ENCODE measurements around the gene JAK1. TPM values are rescaled to one million over a fixed set of nuclear protein-coding genes. Genes with fewer than 3 reads are reported as not detected.

JAK1 gene
- total and polyA plus RNA-seq, 10 of the 15 experiments (the other 5 are each of a cell fraction or from before 2014, with no cell fraction given): 9.6 to 45.5 (median 35.7) TPM

DNA sequence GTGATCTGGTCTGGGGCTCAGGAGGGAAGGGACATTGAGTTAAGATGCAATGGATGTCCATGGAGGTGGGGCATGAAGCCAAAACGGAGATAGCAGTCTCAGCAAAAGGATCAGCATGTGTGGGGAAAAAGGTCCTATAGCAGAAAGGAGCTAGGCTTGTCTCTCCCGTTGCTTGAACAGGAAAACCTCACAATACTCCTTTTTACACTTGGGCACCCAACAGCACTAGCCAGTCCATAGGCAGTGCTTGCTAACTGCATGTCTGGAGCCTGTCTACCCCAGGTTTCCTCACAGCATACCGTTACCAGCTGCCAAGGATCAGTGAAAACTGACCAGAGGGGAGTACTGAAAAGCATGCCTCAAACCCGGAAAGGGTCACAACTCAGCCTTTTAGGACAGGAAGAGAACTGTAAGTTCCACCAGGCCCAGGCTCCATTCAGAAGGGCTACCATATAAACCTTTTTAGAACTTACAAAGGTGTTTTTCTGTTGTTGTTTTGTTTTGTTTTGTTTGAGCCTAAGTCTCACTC, 78.6 kb downstream of the JAK1 start:
- H4K20me1 ChIP-seq (ENCODE audit: control insufficient read depth, insufficient read depth): no peaks in the 10 kb centered on the region
- RAD21 ChIA-PET (ENCODE audit: unreplicated experiment): interaction anchor here (0.6 kb wide), 1 partner anchor 240 kb away, joined by 3 read pairs; no protein-coding TSS in a partner anchor
- H3K9ac ChIP-seq (ENCODE audit: control insufficient read depth, insufficient read depth, low read length): no peak overlapping the region
- H2AFZ ChIP-seq (ENCODE audit: control insufficient read depth, low read depth, low read length): no peak overlapping the region
- CTCF ChIA-PET: no interaction called here
- TF ChIP-seq BCL11A (IDR thresholded peaks at IDR 0.05; ENCODE audit: low read depth, low read length) (no peak), SMAD1 (IDR thresholded peaks at IDR 0.05; ENCODE audit: low read depth, partially characterized antibody) (no peak), ZNF622 (IDR thresholded peaks at IDR 0.05) (no peak), USF1 (IDR thresholded peaks at IDR 0.05; ENCODE audit: borderline replicate concordance, extremely low read length, insufficient read depth, low read depth, low read length) (no peak), PML (IDR thresholded peaks at IDR 0.05; ENCODE audit: low read length) (no peak), NFYB (IDR thresholded peaks at IDR 0.05; ENCODE audit: insufficient read depth, low read depth, low read length) (no peak), FOXM1 (IDR thresholded peaks at IDR 0.05; ENCODE audit: low read depth, low read length) (no peak), CEBPZ (IDR thresholded peaks at IDR 0.05; ENCODE audit: low read depth, low read length) (no peak), SIX5 (IDR thresholded peaks at IDR 0.05; ENCODE audit: low read depth, low read length, severe bottlenecking) (no peak), TBL1XR1 (IDR thresholded peaks at IDR 0.05; ENCODE audit: low read depth, low read length) (no peak), NBN (IDR thresholded peaks at IDR 0.05) (no peak), NR2C2 (IDR thresholded peaks at IDR 0.05; ENCODE audit: borderline replicate concordance, control insufficient read depth, insufficient read length, low read depth) (no peak)
- TF ChIP-seq, protein P1, sequence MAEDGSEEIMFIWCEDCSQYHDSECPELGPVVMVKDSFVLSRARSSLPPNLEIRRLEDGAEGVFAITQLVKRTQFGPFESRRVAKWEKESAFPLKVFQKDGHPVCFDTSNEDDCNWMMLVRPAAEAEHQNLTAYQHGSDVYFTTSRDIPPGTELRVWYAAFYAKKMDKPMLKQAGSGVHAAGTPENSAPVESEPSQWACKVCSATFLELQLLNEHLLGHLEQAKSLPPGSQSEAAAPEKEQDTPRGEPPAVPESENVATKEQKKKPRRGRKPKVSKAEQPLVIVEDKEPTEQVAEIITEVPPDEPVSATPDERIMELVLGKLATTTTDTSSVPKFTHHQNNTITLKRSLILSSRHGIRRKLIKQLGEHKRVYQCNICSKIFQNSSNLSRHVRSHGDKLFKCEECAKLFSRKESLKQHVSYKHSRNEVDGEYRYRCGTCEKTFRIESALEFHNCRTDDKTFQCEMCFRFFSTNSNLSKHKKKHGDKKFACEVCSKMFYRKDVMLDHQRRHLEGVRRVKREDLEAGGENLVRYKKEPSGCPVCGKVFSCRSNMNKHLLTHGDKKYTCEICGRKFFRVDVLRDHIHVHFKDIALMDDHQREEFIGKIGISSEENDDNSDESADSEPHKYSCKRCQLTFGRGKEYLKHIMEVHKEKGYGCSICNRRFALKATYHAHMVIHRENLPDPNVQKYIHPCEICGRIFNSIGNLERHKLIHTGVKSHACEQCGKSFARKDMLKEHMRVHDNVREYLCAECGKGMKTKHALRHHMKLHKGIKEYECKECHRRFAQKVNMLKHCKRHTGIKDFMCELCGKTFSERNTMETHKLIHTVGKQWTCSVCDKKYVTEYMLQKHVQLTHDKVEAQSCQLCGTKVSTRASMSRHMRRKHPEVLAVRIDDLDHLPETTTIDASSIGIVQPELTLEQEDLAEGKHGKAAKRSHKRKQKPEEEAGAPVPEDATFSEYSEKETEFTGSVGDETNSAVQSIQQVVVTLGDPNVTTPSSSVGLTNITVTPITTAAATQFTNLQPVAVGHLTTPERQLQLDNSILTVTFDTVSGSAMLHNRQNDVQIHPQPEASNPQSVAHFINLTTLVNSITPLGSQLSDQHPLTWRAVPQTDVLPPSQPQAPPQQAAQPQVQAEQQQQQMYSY (CRISPR knock-in tag; IDR thresholded peaks at IDR 0.05): no peak
- SMC1A ChIA-PET (ENCODE audit: uncharacterized antibody, unreplicated experiment): interaction anchor here (0.7 to 1.9 kb wide), 3 partner anchors 29 to 163 kb away, joined by 3 to 4 read pairs (median 3); no protein-coding TSS in a partner anchor
- no peaks in the 10 kb centered on the region for H3K27me3 ChIP-seq (replicated peaks in 1 of 2; ENCODE audit: control insufficient read depth in 2 of 2, insufficient read depth in 2 of 2, low read length in 1 of 2)
- H3K4me3 ChIP-seq: no peak overlapping the region
- no peak overlapping the region for H3K4me2 ChIP-seq (ENCODE audit: control insufficient read depth, insufficient read depth)
- POLR2A ChIA-PET: interaction anchor here (1.0 kb wide), 1 partner anchor 11 kb away, joined by 3 read pairs; no protein-coding TSS in a partner anchor
- H3K36me3 ChIP-seq (ENCODE audit: control insufficient read depth in 2 of 2, insufficient read depth in 2 of 2, low read length in 1 of 2): peaks cover 0 to 3% of the 10 kb centered on the region in 2 experiments; a peak in 1 of 4 replicates
- no peak overlapping the region for H3K27ac ChIP-seq (ENCODE audit: control insufficient read depth, insufficient read depth)
- H3K4me1 ChIP-seq (ENCODE audit: control insufficient read depth, insufficient read depth, low read length): peaks cover 23% of the 10 kb centered on the region
- no peaks in the 10 kb centered on the region for H3K9me3 ChIP-seq (replicated peaks; ENCODE audit: control insufficient read depth, insufficient read depth, low read length)
- no TSS peak for BruUV-seq (replicated peaks)
- in situ Hi-C loops (cut with MboI): no loop called here
- no peak for ATAC-seq
- H3K79me2 ChIP-seq (ENCODE audit: control insufficient read depth, insufficient read depth, low read length): peaks cover 15% of the 10 kb centered on the region
- no peak for DNase-seq (ENCODE audit: low read depth, low spot score)
- FAIRE-seq: no peak
- intact Hi-C loops (cut with micrococcal nuclease; ENCODE audit: unreplicated experiment): no loop called here
- WGBS (ENCODE audit: insufficient coverage, insufficient replicate concordance, low lambda C conversion rate, missing lambda C conversion rate): 82% methylated on average over 4 of the region's 4 CpGs
